ENCODE measurements around the gene SRP68. TPM values are rescaled to one million over a fixed set of nuclear protein-coding genes. Genes with fewer than 3 reads are reported as not detected.

SRP68 gene
- polyA plus RNA-seq, 1 donor = 65.2 TPM

- Histone ChIP-seq H3K4me3 (ENCODE audit: low read length) (no peak overlapping the region), H3K27ac (ENCODE audit: low read length) (no peak overlapping the region), H3K36me3 (ENCODE audit: control insufficient read depth, insufficient read depth, low read length) (peaks cover 52% of the 10 kb centered on the region), H3K27me3 (ENCODE audit: control insufficient read depth, insufficient read depth, low read length) (no peaks in the 10 kb centered on the region), H3K4me1 (ENCODE audit: control insufficient read depth, insufficient read depth, low read length) (peaks cover 9% of the 10 kb centered on the region), H3K9me3 (ENCODE audit: control insufficient read depth, low read depth, low read length) (no peaks in the 10 kb centered on the region)
- no peak for DNase-seq
- WGBS (ENCODE audit: insufficient coverage, low lambda C conversion rate) = no CpG with 5 or more reads among the region's 21 CpGs
These were observed 54.6 kb downstream of the SRP68 start for GRCh38 chr17:76017481-76018339.

GRCh38 chr17:76014925-76015261 is 57.4 kb downstream of the SRP68 start:
- no peak for DNase-seq
- Histone ChIP-seq H3K27ac (ENCODE audit: low read length) (no peak overlapping the region), H3K4me1 (ENCODE audit: control insufficient read depth, insufficient read depth, low read length) (peaks cover 9% of the 10 kb centered on the region), H3K9me3 (ENCODE audit: control insufficient read depth, low read depth, low read length) (no peaks in the 10 kb centered on the region), H3K27me3 (ENCODE audit: control insufficient read depth, insufficient read depth, low read length) (no peaks in the 10 kb centered on the region), H3K36me3 (ENCODE audit: control insufficient read depth, insufficient read depth, low read length) (peaks cover 66% of the 10 kb centered on the region), H3K4me3 (ENCODE audit: low read length) (no peak overlapping the region)
- WGBS (ENCODE audit: insufficient coverage, low lambda C conversion rate) = no CpG with 5 or more reads among the region's 26 CpGs

GRCh38 chr17:76014100-76014924 is 58.0 kb downstream of the SRP68 start:
- DNase-seq = peak; percentile 68 to 71
- H3K27ac ChIP-seq (ENCODE audit: low read length) = no peak overlapping the region
- H3K9me3 ChIP-seq (ENCODE audit: control insufficient read depth, low read depth, low read length) = peaks cover 5% of the 10 kb centered on the region
- no peak overlapping the region for H3K4me3 ChIP-seq (ENCODE audit: low read length)
- H3K27me3 ChIP-seq (ENCODE audit: control insufficient read depth, insufficient read depth, low read length) = no peaks in the 10 kb centered on the region
- peaks cover 67% of the 10 kb centered on the region for H3K36me3 ChIP-seq (ENCODE audit: control insufficient read depth, insufficient read depth, low read length)
- H3K4me1 ChIP-seq (ENCODE audit: control insufficient read depth, insufficient read depth, low read length) = peaks cover 9% of the 10 kb centered on the region
- 80% methylated on average over 1 of the region's 19 CpGs for WGBS (ENCODE audit: insufficient coverage, low lambda C conversion rate)

GRCh38 chr17:76013377-76013932 is 58.9 kb downstream of the SRP68 start:
- peaks cover 9% of the 10 kb centered on the region for H3K4me1 ChIP-seq (ENCODE audit: control insufficient read depth, insufficient read depth, low read length)
- H3K27me3 ChIP-seq (ENCODE audit: control insufficient read depth, insufficient read depth, low read length) = no peaks in the 10 kb centered on the region
- 100% methylated on average over 1 of the region's 15 CpGs for WGBS (ENCODE audit: insufficient coverage, low lambda C conversion rate)
- DNase-seq = no peak
- H3K4me3 ChIP-seq (ENCODE audit: low read length) = no peak overlapping the region
- peaks cover 65% of the 10 kb centered on the region for H3K36me3 ChIP-seq (ENCODE audit: control insufficient read depth, insufficient read depth, low read length)
- H3K9me3 ChIP-seq (ENCODE audit: control insufficient read depth, low read depth, low read length) = peaks cover 13% of the 10 kb centered on the region
- H3K27ac ChIP-seq (ENCODE audit: low read length) = no peak overlapping the region

GRCh38 chr17:76011951-76012350 is 60.4 kb downstream of the SRP68 start:
- Histone ChIP-seq H3K4me3 (ENCODE audit: low read length) (no peak overlapping the region), H3K9me3 (ENCODE audit: control insufficient read depth, low read depth, low read length) (peaks cover 20% of the 10 kb centered on the region), H3K27me3 (ENCODE audit: control insufficient read depth, insufficient read depth, low read length) (no peaks in the 10 kb centered on the region), H3K4me1 (ENCODE audit: control insufficient read depth, insufficient read depth, low read length) (peaks cover 9% of the 10 kb centered on the region), H3K36me3 (ENCODE audit: control insufficient read depth, insufficient read depth, low read length) (peaks cover 61% of the 10 kb centered on the region), H3K27ac (ENCODE audit: low read length) (no peak overlapping the region)
- 67% methylated on average over 1 of the region's 5 CpGs for WGBS (ENCODE audit: insufficient coverage, low lambda C conversion rate)
- no peak for DNase-seq

- Histone ChIP-seq H3K9me3 (ENCODE audit: control insufficient read depth, low read depth, low read length) (peaks cover 20% of the 10 kb centered on the region), H3K4me3 (ENCODE audit: low read length) (no peak overlapping the region), H3K36me3 (ENCODE audit: control insufficient read depth, insufficient read depth, low read length) (peaks cover 70% of the 10 kb centered on the region), H3K27me3 (ENCODE audit: control insufficient read depth, insufficient read depth, low read length) (no peaks in the 10 kb centered on the region), H3K27ac (ENCODE audit: low read length) (no peak overlapping the region), H3K4me1 (ENCODE audit: control insufficient read depth, insufficient read depth, low read length) (peaks cover 9% of the 10 kb centered on the region)
- no CpG with 5 or more reads among the region's 21 CpGs for WGBS (ENCODE audit: insufficient coverage, low lambda C conversion rate)
- DNase-seq = no peak
These were observed 62.2 kb downstream of the SRP68 start for GRCh38 chr17:76009969-76010661.

GRCh38 chr17:76009447-76009846 is 62.9 kb downstream of the SRP68 start:
- Histone ChIP-seq H3K4me1 (ENCODE audit: control insufficient read depth, insufficient read depth, low read length) (peaks cover 5% of the 10 kb centered on the region), H3K27ac (ENCODE audit: low read length) (no peak overlapping the region), H3K36me3 (ENCODE audit: control insufficient read depth, insufficient read depth, low read length) (peaks cover 73% of the 10 kb centered on the region), H3K4me3 (ENCODE audit: low read length) (no peak overlapping the region), H3K9me3 (ENCODE audit: control insufficient read depth, low read depth, low read length) (peaks cover 20% of the 10 kb centered on the region), H3K27me3 (ENCODE audit: control insufficient read depth, insufficient read depth, low read length) (no peaks in the 10 kb centered on the region)
- 96% methylated on average over 4 of the region's 20 CpGs for WGBS (ENCODE audit: insufficient coverage, low lambda C conversion rate)
- DNase-seq = no peak

- H3K4me1 ChIP-seq (ENCODE audit: control insufficient read depth, insufficient read depth, low read length) = peaks cover 7% of the 10 kb centered on the region
- no peak overlapping the region for H3K27ac ChIP-seq (ENCODE audit: low read length)
- 100% methylated on average over 3 of the region's 56 CpGs for WGBS (ENCODE audit: insufficient coverage, low lambda C conversion rate)
- H3K4me3 ChIP-seq (ENCODE audit: low read length) = no peak overlapping the region
- H3K36me3 ChIP-seq (ENCODE audit: control insufficient read depth, insufficient read depth, low read length) = peaks cover 76% of the 10 kb centered on the region
- H3K9me3 ChIP-seq (ENCODE audit: control insufficient read depth, low read depth, low read length) = peaks cover 20% of the 10 kb centered on the region
- H3K27me3 ChIP-seq (ENCODE audit: control insufficient read depth, insufficient read depth, low read length) = no peaks in the 10 kb centered on the region
- DNase-seq = no peak
These were observed 63.5 kb downstream of the SRP68 start for GRCh38 chr17:76008630-76009425.

GRCh38 chr17:76008208-76008607 is 64.1 kb downstream of the SRP68 start:
- Histone ChIP-seq H3K9me3 (ENCODE audit: control insufficient read depth, low read depth, low read length) (peaks cover 20% of the 10 kb centered on the region), H3K27me3 (ENCODE audit: control insufficient read depth, insufficient read depth, low read length) (no peaks in the 10 kb centered on the region), H3K4me3 (ENCODE audit: low read length) (no peak overlapping the region), H3K27ac (ENCODE audit: low read length) (no peak overlapping the region), H3K36me3 (ENCODE audit: control insufficient read depth, insufficient read depth, low read length) (peaks cover 71% of the 10 kb centered on the region), H3K4me1 (ENCODE audit: control insufficient read depth, insufficient read depth, low read length) (peaks cover 12% of the 10 kb centered on the region)
- DNase-seq = no peak
- no CpG with 5 or more reads among the region's 36 CpGs for WGBS (ENCODE audit: insufficient coverage, low lambda C conversion rate)

All from large intestine (tissue), 3 donors.